Tibial nerve (tissue), 3 donors: ENCODE results near the gene FFAR4.

ENCODE experiments used
- CTCF ChIP-seq, 5 experiments: fragments of 200-600 bp in 3 of 5; fragments of 450-650 bp in 2 of 5; sonication (generic) in 3 of 5; IDR thresholded peaks; one replicate each; pipeline ENCODE4 v1.5.1; 2016 to 2019; ENCODE audit warnings: antibody characterized with exemption in 5 of 5, mild to moderate bottlenecking in 3 of 5, moderate library complexity in 2 of 5
- POLR2A ChIP-seq, 2 donors: fragments of 450-650 bp; IDR thresholded peaks; one replicate each; pipeline ENCODE4 v1.6.1; 2017; ENCODE audit warnings: antibody characterized with exemption in 2 of 2, mild to moderate bottlenecking in 2 of 2, moderate library complexity in 2 of 2

DNA sequence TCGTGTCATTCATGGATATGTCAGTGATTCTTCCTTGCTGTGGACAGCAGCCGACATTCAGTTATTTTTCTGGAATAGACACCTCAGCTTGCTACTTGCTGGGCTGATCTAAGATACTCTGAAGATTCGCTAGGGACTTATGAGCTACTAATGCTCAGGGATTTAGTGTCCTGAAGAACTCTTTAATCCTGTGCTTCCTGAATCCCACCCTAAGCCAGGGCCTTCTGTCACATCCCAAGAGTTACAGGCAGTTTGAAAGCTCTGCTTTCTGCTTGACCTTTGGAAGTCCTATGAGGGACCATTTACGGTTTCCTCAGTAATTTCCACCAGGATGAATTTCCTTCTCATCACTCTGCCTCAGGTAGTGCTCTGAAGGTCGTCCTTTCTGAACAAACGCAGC, 45.8 kb downstream of the FFAR4 start, which contains the start of gene PDE6C:
- no peak for TF ChIP-seq POLR2A (IDR thresholded peaks at IDR 0.05)
- TF ChIP-seq CTCF (IDR thresholded peaks at IDR 0.05) = no peak
